WTC11 (cell line): ENCODE measurements around the gene SMIM12. TPM values are rescaled to one million over a fixed set of nuclear protein-coding genes. Genes with fewer than 3 reads are reported as not detected.

Experiments
- ATAC-seq: fragments of 200-7000 bp; cut with Tn5 transposase; 2 replicates; pipeline ENCODE4 v1.10.0; 2021; ENCODE audit warnings: mild to moderate bottlenecking, moderate library complexity
- CTCF ChIA-PET: fragments of 300-600 bp; sonication (Branson Sonifier 250); formaldehyde crosslinking; loops from one replicate; lab custom pipeline; 2021; ENCODE audit warnings: antibody characterized with exemption; lab: Charles Lee
- POLR2A ChIA-PET: fragments of 350-600 bp; sonication (Branson Sonifier 250); formaldehyde crosslinking; loops from one replicate; lab custom pipeline; 2021; ENCODE audit warnings: antibody characterized with exemption; lab: Charles Lee
- DNase-seq: peaks from one replicate; pipeline ENCODE4 v3.0.0; 2021; ENCODE audit warnings: low spot score
- H3K27ac Mint-ChIP-seq: 2 replicates; pipeline ENCODE4 v1.8.0; 2021; ENCODE audit warnings: mixed read lengths
- H3K27me3 Mint-ChIP-seq: 2 replicates; pipeline ENCODE4 v1.8.0; 2021; ENCODE audit warnings: low read depth, mild to moderate bottlenecking, moderate library complexity, mixed read lengths
- H3K36me3 Mint-ChIP-seq: 2 replicates; pipeline ENCODE4 v1.8.0; 2021; ENCODE audit warnings: mixed read lengths
- H3K4me1 Mint-ChIP-seq: 2 replicates; pipeline ENCODE4 v1.8.0; 2022; ENCODE audit warnings: mixed read lengths
- H3K4me3 Mint-ChIP-seq: 2 replicates; pipeline ENCODE4 v1.8.0; 2021; ENCODE audit warnings: mild to moderate bottlenecking, moderate library complexity, mixed read lengths
- H3K9me3 Mint-ChIP-seq: 2 replicates; pipeline ENCODE4 v1.8.0; 2021; ENCODE audit warnings: mixed read lengths
- AFF4 ChIP-seq: sonication (generic); formaldehyde crosslinking; IDR thresholded peaks from 2 replicates; pipeline ENCODE4 v1.8.1; 2023; ENCODE audit warnings: mild to moderate bottlenecking, missing genetic modification reagents, borderline replicate concordance
- ARID4B ChIP-seq: sonication (generic); formaldehyde crosslinking; IDR thresholded peaks from 2 replicates; pipeline ENCODE4 v1.8.0; 2023; ENCODE audit warnings: missing genetic modification reagents, mild to moderate bottlenecking, borderline replicate concordance
- ATF1 ChIP-seq: sonication (generic); formaldehyde crosslinking; IDR thresholded peaks from 2 replicates; pipeline ENCODE4 v1.8.1; 2023; ENCODE audit warnings: mild to moderate bottlenecking, moderate library complexity, missing genetic modification reagents
- ESRRA ChIP-seq: sonication (generic); formaldehyde crosslinking; IDR thresholded peaks from 2 replicates; pipeline ENCODE4 v1.8.1; 2022; ENCODE audit warnings: mild to moderate bottlenecking, missing genetic modification reagents, borderline replicate concordance
- ETV6 ChIP-seq: sonication (generic); formaldehyde crosslinking; IDR thresholded peaks from 2 replicates; pipeline ENCODE4 v1.8.1; 2022; ENCODE audit warnings: mild to moderate bottlenecking, missing genetic modification reagents
- FOXJ3 ChIP-seq: sonication (generic); formaldehyde crosslinking; IDR thresholded peaks from 2 replicates; pipeline ENCODE4 v1.9.0; 2021; ENCODE audit warnings: missing genetic modification reagents, mild to moderate bottlenecking, borderline replicate concordance
- FOXP1 ChIP-seq: sonication (generic); formaldehyde crosslinking; IDR thresholded peaks from 2 replicates; pipeline ENCODE4 v1.8.0; 2022; ENCODE audit warnings: missing genetic modification reagents, mild to moderate bottlenecking, moderate library complexity, borderline replicate concordance
- IRF1 ChIP-seq: sonication (generic); formaldehyde crosslinking; IDR thresholded peaks from 2 replicates; pipeline ENCODE4 v1.8.0; 2023; ENCODE audit warnings: missing genetic modification reagents
- NR3C1 ChIP-seq: sonication (generic); formaldehyde crosslinking; conservative IDR thresholded peaks from 2 replicates; pipeline ENCODE4 v1.8.1; 2023; ENCODE audit warnings: low read depth, mild to moderate bottlenecking, missing genetic modification reagents
- SOX15 ChIP-seq: fragments of 250-450 bp; sonication (Bioruptor Pico); IDR thresholded peaks from 2 replicates; pipeline ENCODE4 v1.9.0; 2021; ENCODE audit warnings: mild to moderate bottlenecking
- ZBTB21 ChIP-seq: sonication (generic); formaldehyde crosslinking; IDR thresholded peaks from 2 replicates; pipeline ENCODE4 v1.8.1; 2023; ENCODE audit warnings: mild to moderate bottlenecking, missing genetic modification reagents, borderline replicate concordance
- ZBTB43 ChIP-seq: sonication (generic); formaldehyde crosslinking; IDR thresholded peaks from 2 replicates; pipeline ENCODE4 v1.8.1; 2023; ENCODE audit warnings: mild to moderate bottlenecking, missing genetic modification reagents
- ZMAT4 ChIP-seq: fragments of 250-450 bp; sonication (Bioruptor Pico); IDR thresholded peaks from 2 replicates; pipeline ENCODE4 v1.9.0; 2021; ENCODE audit warnings: mild to moderate bottlenecking
- ZNF317 ChIP-seq: sonication (generic); formaldehyde crosslinking; IDR thresholded peaks from 2 replicates; pipeline ENCODE4 v1.8.1; 2023; ENCODE audit warnings: low read depth, mild to moderate bottlenecking, moderate library complexity, missing genetic modification reagents, borderline replicate concordance
- ZNF425 ChIP-seq: fragments of 250-450 bp; sonication (Bioruptor Pico); conservative IDR thresholded peaks from 2 replicates; pipeline ENCODE4 v1.9.0; 2021; ENCODE audit warnings: mild to moderate bottlenecking
- total RNA-seq: library from RNA; stranded (reverse); gene quantifications from 3 replicates; pipeline ENCODE4 v1.2.3, GENCODE V29; 2021
- TF ChIP-seq, protein P1 (sequence below): sonication (generic); formaldehyde crosslinking; IDR thresholded peaks from 2 replicates; pipeline ENCODE4 v1.8.1; 2022; ENCODE audit warnings: low read depth, mild to moderate bottlenecking, moderate library complexity, missing genetic modification reagents, borderline replicate concordance
- TF ChIP-seq, protein P2 (sequence below): sonication (generic); formaldehyde crosslinking; IDR thresholded peaks from 2 replicates; pipeline ENCODE4 v1.8.1; 2022; ENCODE audit warnings: mild to moderate bottlenecking, moderate library complexity, missing genetic modification reagents

Gene SMIM12
- total RNA-seq, 1 experiment from 2014 or later: 34.6 TPM

DNA sequence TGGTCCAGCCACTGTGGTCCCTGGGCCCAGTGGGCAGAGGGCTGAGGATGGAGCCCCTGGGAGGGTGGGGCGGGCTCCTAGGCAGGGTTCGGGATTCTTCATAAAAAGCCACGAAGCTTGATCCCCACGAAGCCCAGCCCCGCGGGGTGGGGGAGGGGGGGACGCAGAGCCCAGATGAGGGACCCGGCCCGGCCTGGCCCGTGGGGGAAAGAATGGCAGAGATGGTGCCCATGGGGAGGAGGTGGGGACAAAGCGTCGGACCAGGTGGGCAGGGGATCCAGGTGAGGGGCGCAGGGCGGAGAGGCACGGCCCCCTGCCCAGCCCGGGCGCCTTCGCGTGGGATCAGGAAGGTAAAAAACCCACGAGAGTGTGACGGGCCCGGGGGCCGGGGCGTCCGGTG lies 6.0 kb upstream of the SMIM12 start:
- Mint-ChIP-seq H3K9me3 (no peaks in the 10 kb centered on the region), H3K27ac (no peak overlapping the region), H3K27me3 (peaks cover 45% of the 10 kb centered on the region), H3K4me3 (peak overlapping the region; percentile 58), H3K4me1 (0 out of 2 replicates have a peak, but pooled peaks cover 2% of the 10 kb centered on the region), H3K36me3 (no peaks in the 10 kb centered on the region)
- no peak for DNase-seq
- no peak for TF ChIP-seq ETV6 (CRISPR knock-in tag)
- no peak for TF ChIP-seq FOXJ3
- TF ChIP-seq, protein P1, sequence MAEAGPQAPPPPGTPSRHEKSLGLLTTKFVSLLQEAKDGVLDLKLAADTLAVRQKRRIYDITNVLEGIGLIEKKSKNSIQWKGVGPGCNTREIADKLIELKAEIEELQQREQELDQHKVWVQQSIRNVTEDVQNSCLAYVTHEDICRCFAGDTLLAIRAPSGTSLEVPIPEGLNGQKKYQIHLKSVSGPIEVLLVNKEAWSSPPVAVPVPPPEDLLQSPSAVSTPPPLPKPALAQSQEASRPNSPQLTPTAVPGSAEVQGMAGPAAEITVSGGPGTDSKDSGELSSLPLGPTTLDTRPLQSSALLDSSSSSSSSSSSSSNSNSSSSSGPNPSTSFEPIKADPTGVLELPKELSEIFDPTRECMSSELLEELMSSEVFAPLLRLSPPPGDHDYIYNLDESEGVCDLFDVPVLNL (CRISPR knock-in tag): no peak
- TF ChIP-seq ZNF425 (CRISPR knock-in tag): no peak
- TF ChIP-seq ZBTB21 (CRISPR knock-in tag): no peak
- no peak for TF ChIP-seq ARID4B (CRISPR knock-in tag)
- no peak for TF ChIP-seq ZMAT4 (CRISPR knock-in tag)
- no peak for TF ChIP-seq ESRRA
- TF ChIP-seq AFF4 (CRISPR knock-in tag): no peak
- TF ChIP-seq ATF1 (CRISPR knock-in tag): no peak
- no peak for TF ChIP-seq ZNF317 (CRISPR knock-in tag)
- TF ChIP-seq FOXP1: no peak
- TF ChIP-seq, protein P2, sequence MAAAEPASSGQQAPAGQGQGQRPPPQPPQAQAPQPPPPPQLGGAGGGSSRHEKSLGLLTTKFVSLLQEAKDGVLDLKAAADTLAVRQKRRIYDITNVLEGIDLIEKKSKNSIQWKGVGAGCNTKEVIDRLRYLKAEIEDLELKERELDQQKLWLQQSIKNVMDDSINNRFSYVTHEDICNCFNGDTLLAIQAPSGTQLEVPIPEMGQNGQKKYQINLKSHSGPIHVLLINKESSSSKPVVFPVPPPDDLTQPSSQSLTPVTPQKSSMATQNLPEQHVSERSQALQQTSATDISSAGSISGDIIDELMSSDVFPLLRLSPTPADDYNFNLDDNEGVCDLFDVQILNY: no peak
- no peak for TF ChIP-seq SOX15 (CRISPR knock-in tag)
- no peak for TF ChIP-seq NR3C1 (CRISPR knock-in tag)
- no peak for TF ChIP-seq ZBTB43 (CRISPR knock-in tag)
- TF ChIP-seq IRF1 (CRISPR knock-in tag): no peak
- ChIA-PET CTCF (interaction anchor here (0.6 to 3.8 kb wide), 18 partner anchors 13 to 84 kb away, joined by 3 to 70 read pairs (median 6); partner anchors contain the start of gene DLGAP3), POLR2A (no interaction called here)
- ATAC-seq: peak; percentile 4; the same call in 1 of the 2 replicates
